Measurements from ENCODE around the gene KLHL2.

KLHL2 gene

DNA sequence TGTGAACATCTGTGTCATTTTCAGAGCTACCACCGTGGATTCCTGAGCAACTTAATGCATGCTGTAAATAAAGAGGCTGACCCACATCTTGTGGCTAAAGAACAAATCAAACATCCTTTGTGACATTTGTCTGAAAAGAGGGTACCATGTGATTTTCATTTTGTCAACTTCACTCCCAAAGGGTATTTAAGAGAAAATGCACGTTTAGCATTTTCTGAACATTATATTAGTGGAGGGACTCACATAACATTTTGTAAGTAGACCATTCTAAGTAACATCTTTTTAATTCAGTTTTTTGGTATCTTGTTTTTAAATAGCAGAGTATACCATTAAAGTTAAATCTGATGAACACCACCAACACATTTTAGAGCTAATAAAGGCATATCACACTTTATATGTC lies 154.4 kb downstream of the KLHL2 start:
- no peak overlapping the region for H3K9ac ChIP-seq (ENCODE audit: insufficient read length, low read depth)
- TF ChIP-seq ZNF274 (IDR thresholded peaks at IDR 0.05; ENCODE audit: low read depth, low read length) (no peak), SUZ12 (IDR thresholded peaks at IDR 0.05; ENCODE audit: extremely low read depth, insufficient read depth, insufficient read length) (no peak), YY1 (IDR thresholded peaks at IDR 0.05; ENCODE audit: insufficient read depth, insufficient read length) (no peak)
- no peaks in the 10 kb centered on the region for H3K4me1 ChIP-seq (ENCODE audit: insufficient read depth, insufficient read length)
- H3K36me3 ChIP-seq (ENCODE audit: insufficient read depth, insufficient read length, low read length): no peaks in the 10 kb centered on the region
- DNase-seq (ENCODE audit: low read depth, low spot score): no peak
- no peak overlapping the region for H3K4me3 ChIP-seq (ENCODE audit: insufficient read length, low read depth)
- H3K9me3 ChIP-seq (ENCODE audit: insufficient read depth, low read length): no peaks in the 10 kb centered on the region
- no peaks in the 10 kb centered on the region for H3K27me3 ChIP-seq (ENCODE audit: insufficient read depth, insufficient read length)

DNA sequence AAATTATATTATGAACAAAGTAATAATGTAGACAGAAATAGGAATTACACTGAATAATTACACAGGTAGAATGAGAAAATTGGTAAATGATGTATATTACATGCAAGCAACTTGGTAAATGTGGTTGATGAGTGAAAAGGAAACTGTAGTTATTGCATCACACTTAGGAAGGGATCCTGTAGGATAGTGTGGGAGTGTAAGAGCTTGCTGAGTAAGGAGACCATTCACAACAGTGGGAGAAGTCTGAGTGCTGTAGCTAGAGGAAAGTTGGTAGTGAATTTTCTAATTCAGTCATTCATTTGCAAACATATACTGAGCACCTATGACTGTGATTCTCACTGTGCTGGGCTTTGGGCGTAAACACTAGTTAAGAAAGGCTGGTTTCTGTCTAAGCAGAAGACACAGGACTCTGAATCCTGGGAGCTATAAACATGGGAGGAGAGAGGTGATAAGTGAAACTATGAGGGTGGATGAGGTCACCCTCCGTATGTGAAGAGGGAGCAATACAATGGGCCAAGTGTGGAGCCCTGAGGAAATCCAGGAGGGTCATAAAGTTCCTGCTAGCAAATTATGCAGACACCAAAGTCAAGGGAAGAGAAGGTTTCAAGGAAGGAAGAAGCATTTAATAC lies 157.2 kb downstream of the KLHL2 start:
- no peak for DNase-seq (ENCODE audit: low read depth, low spot score)
- no peaks in the 10 kb centered on the region for H3K4me1 ChIP-seq (ENCODE audit: insufficient read depth, insufficient read length)
- TF ChIP-seq SUZ12 (IDR thresholded peaks at IDR 0.05; ENCODE audit: extremely low read depth, insufficient read depth, insufficient read length) (no peak), ZNF274 (IDR thresholded peaks at IDR 0.05; ENCODE audit: low read depth, low read length) (no peak), YY1 (IDR thresholded peaks at IDR 0.05; ENCODE audit: insufficient read depth, insufficient read length) (no peak)

DNA sequence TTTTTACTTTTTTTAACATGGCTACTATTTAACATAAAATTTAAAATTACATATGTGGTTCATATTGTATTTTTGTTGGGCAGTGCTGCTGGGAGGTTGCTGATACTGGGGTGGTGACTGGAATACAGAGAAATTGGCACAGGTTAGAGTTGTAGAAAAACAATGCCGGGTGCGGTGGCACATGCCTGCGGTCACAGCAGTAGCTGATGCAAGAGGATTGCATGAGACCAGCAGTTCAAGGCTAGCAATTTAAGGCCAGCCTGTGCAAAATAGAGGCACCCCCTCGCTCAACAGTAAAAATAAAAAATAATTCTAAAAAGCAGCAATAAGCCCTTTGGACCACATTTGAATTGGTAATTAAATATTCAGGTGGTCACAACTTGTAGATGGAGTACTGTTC lies 159.7 kb downstream of the KLHL2 start:
- Histone ChIP-seq H3K4me3 (ENCODE audit: insufficient read length, low read depth) (no peak overlapping the region), H3K9ac (ENCODE audit: insufficient read length, low read depth) (no peak overlapping the region), H3K27me3 (ENCODE audit: insufficient read depth, insufficient read length) (no peaks in the 10 kb centered on the region), H3K36me3 (ENCODE audit: insufficient read depth, insufficient read length, low read length) (no peaks in the 10 kb centered on the region), H3K9me3 (ENCODE audit: insufficient read depth, low read length) (no peaks in the 10 kb centered on the region), H3K4me1 (ENCODE audit: insufficient read depth, insufficient read length) (no peaks in the 10 kb centered on the region)
- TF ChIP-seq SUZ12 (IDR thresholded peaks at IDR 0.05; ENCODE audit: extremely low read depth, insufficient read depth, insufficient read length) (no peak), ZNF274 (IDR thresholded peaks at IDR 0.05; ENCODE audit: low read depth, low read length) (no peak)
- no peak for DNase-seq (ENCODE audit: low read depth, low spot score)

More for the DNA sequence above, 157.2 kb downstream of the KLHL2 start:
- H3K9ac ChIP-seq (ENCODE audit: insufficient read length, low read depth): no peak overlapping the region
- no peaks in the 10 kb centered on the region for H3K27me3 ChIP-seq (ENCODE audit: insufficient read depth, insufficient read length)
- H3K36me3 ChIP-seq (ENCODE audit: insufficient read depth, insufficient read length, low read length): no peaks in the 10 kb centered on the region
- no peaks in the 10 kb centered on the region for H3K9me3 ChIP-seq (ENCODE audit: insufficient read depth, low read length)
- H3K4me3 ChIP-seq (ENCODE audit: insufficient read length, low read depth): no peak overlapping the region

DNA sequence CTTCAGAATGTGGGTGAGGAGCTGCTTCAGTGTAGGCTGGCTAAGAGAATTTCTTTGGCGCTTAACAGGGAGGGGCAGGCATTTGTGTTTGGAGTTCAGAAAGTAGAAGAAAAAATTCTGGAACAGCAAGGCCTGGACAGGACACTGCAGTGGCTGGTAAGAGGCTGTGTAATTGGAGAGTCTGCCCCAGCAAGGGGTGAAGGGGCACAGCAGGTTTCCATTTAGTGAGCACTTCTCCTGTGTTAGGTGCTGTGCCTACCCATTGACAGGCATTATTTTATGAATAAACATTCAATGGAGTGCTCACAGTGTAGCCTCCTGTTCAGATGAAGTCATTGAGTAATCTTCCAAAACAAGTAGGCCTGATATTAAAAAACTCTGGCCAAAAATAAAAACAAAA lies 160.8 kb downstream of the KLHL2 start:
- no peaks in the 10 kb centered on the region for H3K4me1 ChIP-seq (ENCODE audit: insufficient read depth, insufficient read length)
- no peak overlapping the region for H3K4me3 ChIP-seq (ENCODE audit: insufficient read length, low read depth)
- no peaks in the 10 kb centered on the region for H3K9me3 ChIP-seq (ENCODE audit: insufficient read depth, low read length)
- TF ChIP-seq YY1 (IDR thresholded peaks at IDR 0.05; ENCODE audit: insufficient read depth, insufficient read length) (no peak), SUZ12 (IDR thresholded peaks at IDR 0.05; ENCODE audit: extremely low read depth, insufficient read depth, insufficient read length) (no peak), ZNF274 (IDR thresholded peaks at IDR 0.05; ENCODE audit: low read depth, low read length) (no peak)
- no peaks in the 10 kb centered on the region for H3K27me3 ChIP-seq (ENCODE audit: insufficient read depth, insufficient read length)
- H3K36me3 ChIP-seq (ENCODE audit: insufficient read depth, insufficient read length, low read length): no peaks in the 10 kb centered on the region
- no peak for DNase-seq (ENCODE audit: low read depth, low spot score)
- H3K9ac ChIP-seq (ENCODE audit: insufficient read length, low read depth): no peak overlapping the region

DNA sequence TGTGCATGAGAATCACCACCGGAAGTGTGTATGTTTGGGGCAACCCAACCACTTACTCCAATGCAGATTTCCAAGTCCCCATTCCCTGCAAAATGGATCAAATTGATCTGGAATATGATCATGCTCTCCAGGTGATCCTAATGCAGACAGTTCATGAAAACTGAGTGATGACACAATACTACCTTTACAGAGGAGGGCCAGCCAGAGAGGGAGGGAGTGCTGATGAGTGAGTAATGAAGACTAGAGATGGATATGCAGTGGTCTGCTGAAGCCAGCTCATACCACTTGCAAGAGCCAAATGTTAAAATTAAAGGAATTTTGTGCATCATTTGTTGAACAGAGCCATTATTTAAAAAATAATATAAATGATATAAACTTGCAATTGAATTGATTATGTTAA lies 161.2 kb downstream of the KLHL2 start:
- DNase-seq (ENCODE audit: low read depth, low spot score): no peak
- Histone ChIP-seq H3K4me3 (ENCODE audit: insufficient read length, low read depth) (no peak overlapping the region), H3K9me3 (ENCODE audit: insufficient read depth, low read length) (no peaks in the 10 kb centered on the region), H3K9ac (ENCODE audit: insufficient read length, low read depth) (no peak overlapping the region), H3K4me1 (ENCODE audit: insufficient read depth, insufficient read length) (no peaks in the 10 kb centered on the region), H3K27me3 (ENCODE audit: insufficient read depth, insufficient read length) (no peaks in the 10 kb centered on the region), H3K36me3 (ENCODE audit: insufficient read depth, insufficient read length, low read length) (no peaks in the 10 kb centered on the region)
- TF ChIP-seq YY1 (IDR thresholded peaks at IDR 0.05; ENCODE audit: insufficient read depth, insufficient read length) (no peak), ZNF274 (IDR thresholded peaks at IDR 0.05; ENCODE audit: low read depth, low read length) (no peak), SUZ12 (IDR thresholded peaks at IDR 0.05; ENCODE audit: extremely low read depth, insufficient read depth, insufficient read length) (no peak)

DNA sequence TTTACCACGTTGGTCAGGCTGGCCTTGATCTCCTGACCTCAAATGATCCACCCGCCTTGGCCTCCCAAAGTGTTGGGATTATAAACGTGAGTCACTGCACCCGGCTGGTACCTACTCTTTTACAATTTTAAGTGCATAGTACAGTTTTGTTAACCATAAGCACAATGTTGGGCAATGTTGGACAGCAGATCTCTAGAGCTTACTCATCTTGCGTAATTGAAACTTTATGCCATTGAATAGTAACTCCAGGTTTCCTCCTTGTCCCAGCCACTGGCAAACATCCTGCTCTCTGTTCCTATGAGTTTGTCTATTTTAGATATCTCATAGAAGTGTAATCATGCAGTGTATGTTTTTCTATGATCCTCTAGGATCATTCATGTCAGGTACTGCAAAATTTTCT lies 162.2 kb downstream of the KLHL2 start:
- DNase-seq (ENCODE audit: low read depth, low spot score): no peak
- no peak for TF ChIP-seq SUZ12 (IDR thresholded peaks at IDR 0.05; ENCODE audit: extremely low read depth, insufficient read depth, insufficient read length)
- TF ChIP-seq YY1 (IDR thresholded peaks at IDR 0.05; ENCODE audit: insufficient read depth, insufficient read length): no peak
- no peak for TF ChIP-seq ZNF274 (IDR thresholded peaks at IDR 0.05; ENCODE audit: low read depth, low read length)
- Histone ChIP-seq H3K9me3 (ENCODE audit: insufficient read depth, low read length) (no peaks in the 10 kb centered on the region), H3K27me3 (ENCODE audit: insufficient read depth, insufficient read length) (no peaks in the 10 kb centered on the region), H3K36me3 (ENCODE audit: insufficient read depth, insufficient read length, low read length) (no peaks in the 10 kb centered on the region), H3K4me1 (ENCODE audit: insufficient read depth, insufficient read length) (no peaks in the 10 kb centered on the region), H3K9ac (ENCODE audit: insufficient read length, low read depth) (no peak overlapping the region), H3K4me3 (ENCODE audit: insufficient read length, low read depth) (no peak overlapping the region)

DNA sequence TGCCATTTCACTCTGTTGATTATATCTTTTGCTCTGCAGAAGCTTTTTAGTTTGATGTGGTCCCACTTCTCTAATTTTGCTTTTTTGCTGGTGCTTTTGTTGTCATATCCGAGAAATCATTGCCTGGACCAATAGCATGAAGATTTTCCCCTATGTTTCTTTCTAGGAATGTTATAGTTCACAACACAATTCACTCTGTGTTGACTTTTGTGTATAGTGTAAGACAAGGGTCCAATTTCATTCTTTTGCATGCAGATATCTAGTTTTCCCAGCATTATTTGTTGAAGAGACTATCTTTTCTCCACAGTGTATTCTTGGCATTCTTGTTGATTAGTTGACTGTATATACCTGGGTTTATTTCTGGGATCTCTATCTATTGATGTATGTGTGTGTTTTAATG lies 163.2 kb downstream of the KLHL2 start:
- Histone ChIP-seq H3K36me3 (ENCODE audit: insufficient read depth, insufficient read length, low read length) (no peaks in the 10 kb centered on the region), H3K4me1 (ENCODE audit: insufficient read depth, insufficient read length) (no peaks in the 10 kb centered on the region), H3K9ac (ENCODE audit: insufficient read length, low read depth) (no peak overlapping the region), H3K9me3 (ENCODE audit: insufficient read depth, low read length) (no peaks in the 10 kb centered on the region), H3K4me3 (ENCODE audit: insufficient read length, low read depth) (no peak overlapping the region), H3K27me3 (ENCODE audit: insufficient read depth, insufficient read length) (no peaks in the 10 kb centered on the region)
- no peak for DNase-seq (ENCODE audit: low read depth, low spot score)
- no peak for TF ChIP-seq SUZ12 (IDR thresholded peaks at IDR 0.05; ENCODE audit: extremely low read depth, insufficient read depth, insufficient read length)
- no peak for TF ChIP-seq YY1 (IDR thresholded peaks at IDR 0.05; ENCODE audit: insufficient read depth, insufficient read length)
- TF ChIP-seq ZNF274 (IDR thresholded peaks at IDR 0.05; ENCODE audit: low read depth, low read length): no peak

All from NT2/D1 (cell line).